AG20443 (cell line): Measurements from ENCODE around the gene NUDT22.

Experiments
- DNase-seq: peaks from one replicate; pipeline ENCODE4 v3.0.0; 2012; ENCODE audit warnings: low spot score, mixed read lengths

Gene NUDT22

DNA sequence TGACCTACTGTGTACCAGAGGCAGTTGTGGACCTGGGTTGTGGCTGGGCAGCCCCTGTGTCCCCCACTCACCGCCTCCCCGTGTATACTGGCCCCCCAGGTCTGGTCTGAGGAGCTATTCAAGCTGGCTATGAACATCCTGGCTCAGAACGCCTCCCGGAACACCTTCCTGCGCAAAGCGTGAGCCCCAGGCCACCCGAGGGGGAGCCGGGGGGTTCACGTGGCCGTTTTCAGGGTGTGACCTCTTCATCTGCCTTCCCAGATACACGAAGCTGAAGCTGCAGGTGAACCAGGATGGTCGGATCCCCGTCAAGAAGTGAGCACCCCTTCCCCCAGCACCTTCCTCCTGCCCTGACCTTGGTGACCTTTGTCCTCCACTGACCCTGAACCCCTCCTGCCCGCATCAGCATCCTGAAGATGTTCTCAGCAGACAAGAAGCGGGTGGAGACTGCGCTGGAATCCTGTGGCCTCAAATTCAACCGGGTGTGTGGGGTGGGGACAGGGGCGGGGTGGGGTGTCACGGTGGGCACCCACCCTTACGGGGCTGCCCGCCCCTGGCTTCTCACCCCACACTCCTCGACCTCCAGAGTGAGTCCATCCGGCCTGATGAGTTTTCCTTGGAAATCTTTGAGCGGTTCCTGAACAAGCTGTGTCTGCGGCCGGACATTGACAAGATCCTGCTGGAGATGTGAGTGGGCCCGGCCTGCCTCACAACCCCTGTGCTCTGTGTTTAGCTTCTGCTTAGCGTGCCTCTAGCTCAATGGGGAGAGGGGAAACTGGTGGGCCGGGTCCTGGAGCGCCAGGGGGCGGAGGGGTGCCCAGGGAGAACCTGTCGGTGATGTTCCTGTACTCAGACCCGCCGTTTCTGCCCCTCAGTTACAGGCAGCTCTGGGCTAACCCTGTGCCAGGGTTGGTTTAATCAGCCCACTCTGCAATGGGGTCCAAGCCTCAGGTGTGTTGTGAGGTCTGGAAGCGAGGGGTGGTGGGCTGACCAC lies 29.4 kb downstream of the NUDT22 start:
- no peak for DNase-seq

DNA sequence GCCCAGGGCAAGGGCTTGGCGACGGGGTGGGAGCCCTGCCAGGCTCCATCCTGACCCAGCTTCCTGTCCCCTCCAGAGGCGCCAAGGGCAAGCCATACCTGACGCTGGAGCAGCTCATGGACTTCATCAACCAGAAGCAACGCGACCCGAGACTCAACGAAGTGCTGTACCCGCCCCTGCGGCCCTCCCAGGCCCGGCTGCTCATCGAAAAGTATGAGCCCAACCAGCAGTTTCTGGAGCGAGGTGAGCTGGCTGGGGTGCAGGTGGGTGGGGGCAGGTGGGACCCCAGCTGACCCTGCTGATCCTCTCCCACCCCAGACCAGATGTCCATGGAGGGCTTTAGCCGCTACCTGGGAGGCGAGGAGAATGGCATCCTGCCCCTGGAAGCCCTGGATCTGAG lies 30.2 kb downstream of the NUDT22 start:
- no peak for DNase-seq

DNA sequence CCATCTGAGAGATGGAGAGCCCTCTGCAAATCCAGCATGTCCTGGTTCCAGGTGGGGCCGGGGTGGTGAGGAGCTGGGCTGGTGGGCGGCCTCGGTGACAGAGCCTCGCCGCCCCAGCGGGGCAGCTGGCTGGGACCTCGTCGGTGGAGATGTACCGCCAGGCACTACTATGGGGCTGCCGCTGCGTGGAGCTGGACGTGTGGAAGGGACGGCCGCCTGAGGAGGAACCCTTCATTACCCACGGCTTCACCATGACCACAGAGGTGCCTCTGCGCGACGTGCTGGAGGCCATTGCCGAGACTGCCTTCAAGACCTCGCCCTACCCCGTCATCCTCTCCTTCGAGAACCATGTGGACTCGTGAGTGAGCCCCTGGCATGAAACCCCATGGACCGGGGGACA lies 32.3 kb downstream of the NUDT22 start:
- no peak for DNase-seq

DNA sequence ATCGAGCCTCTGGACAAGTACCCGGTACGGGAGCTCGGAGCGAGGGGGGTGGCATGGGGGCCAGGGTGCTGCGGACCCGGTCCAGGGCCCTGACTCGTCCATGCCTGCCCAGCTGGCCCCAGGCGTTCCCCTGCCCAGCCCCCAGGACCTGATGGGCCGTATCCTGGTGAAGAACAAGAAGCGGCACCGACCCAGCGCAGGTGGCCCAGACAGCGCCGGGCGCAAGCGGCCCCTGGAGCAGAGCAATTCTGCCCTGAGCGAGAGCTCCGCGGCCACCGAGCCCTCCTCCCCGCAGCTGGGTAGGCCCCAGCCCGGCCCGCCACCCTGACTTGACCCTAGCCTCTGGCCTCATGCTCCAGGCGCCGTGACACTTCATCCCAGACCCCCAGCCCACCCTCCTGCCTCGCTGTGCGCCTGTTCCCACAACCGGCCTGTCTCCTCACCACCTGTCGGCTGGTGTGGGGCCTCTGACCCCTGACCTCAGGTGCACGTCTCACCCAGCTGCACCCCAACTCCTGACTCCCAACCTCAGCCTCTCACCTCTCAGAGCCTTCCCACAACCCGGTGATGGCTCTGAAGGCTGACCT lies 33.0 kb downstream of the NUDT22 start:
- no peak for DNase-seq

DNA sequence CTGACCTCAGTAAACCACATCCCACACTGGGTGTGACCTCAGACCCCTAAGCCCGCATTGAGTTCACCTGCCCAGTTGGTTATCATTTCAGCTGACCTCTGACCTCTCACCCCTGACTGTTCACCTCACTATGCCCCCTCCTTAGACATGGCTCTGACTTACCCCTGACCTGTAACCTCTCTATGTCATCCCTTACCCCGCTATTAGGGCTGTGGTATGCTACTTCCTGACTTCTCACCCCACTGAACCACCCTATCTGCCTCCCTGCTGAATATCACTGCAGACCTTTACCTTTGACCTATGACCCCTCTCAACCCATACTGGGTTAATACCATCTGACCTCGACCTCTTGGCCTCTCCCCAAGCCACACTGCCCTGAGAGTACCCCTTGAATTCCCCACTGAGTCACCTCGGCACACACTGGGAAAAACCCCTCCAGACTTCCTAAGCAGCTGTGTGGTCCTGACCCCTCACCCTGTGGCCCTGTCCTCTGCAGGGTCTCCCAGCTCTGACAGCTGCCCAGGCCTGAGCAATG lies 33.5 kb downstream of the NUDT22 start:
- DNase-seq: no peak

DNA sequence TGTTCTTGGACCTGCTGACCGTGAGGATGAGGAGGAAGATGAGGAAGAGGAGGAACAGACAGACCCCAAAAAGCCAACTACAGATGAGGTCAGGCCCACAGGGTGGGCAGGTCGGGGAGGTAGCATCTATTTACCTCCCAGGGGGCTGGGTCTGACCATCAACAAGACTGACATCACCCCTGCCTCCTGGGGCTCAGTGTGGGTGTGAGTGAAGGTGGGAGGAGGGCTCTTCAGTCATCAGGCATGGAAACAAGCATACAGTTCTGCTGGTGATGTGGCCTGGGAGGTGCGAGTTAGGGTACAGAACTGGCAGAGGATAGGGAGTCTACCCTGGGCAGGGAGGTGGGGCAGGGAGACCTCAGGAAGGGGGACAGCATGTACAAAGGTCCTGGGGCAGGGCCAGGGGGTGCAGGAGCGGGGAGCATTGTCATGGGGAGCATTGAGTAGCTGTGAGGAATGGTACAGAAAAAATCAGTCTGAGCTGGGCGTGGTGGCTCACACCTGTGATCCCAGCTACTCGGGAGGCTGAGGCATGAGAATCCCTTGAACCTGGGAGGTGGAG lies 34.2 kb downstream of the NUDT22 start:
- DNase-seq: no peak

DNA sequence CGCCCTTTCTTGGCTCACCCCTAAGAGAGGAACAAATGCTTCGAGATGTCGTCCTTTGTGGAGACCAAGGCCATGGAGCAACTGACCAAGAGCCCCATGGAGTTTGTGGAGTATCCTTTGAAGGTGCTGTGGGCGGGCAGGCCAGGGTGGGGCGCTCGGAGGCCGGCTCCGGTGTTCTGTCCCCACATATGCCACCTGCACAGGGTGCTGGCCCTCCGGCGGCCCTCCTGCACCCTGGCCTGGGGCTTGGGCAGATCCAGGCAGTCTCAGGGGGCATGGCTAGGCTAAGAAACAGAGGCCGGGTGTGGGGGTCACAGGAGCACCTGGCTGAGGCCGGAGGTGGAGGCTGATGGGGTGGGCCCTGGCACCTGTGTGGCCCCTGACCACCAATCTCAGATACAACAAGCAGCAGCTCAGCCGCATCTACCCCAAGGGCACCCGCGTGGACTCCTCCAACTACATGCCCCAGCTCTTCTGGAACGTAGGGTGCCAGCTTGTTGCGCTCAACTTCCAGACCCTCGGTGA lies 35.5 kb downstream of the NUDT22 start:
- DNase-seq: no peak

DNA sequence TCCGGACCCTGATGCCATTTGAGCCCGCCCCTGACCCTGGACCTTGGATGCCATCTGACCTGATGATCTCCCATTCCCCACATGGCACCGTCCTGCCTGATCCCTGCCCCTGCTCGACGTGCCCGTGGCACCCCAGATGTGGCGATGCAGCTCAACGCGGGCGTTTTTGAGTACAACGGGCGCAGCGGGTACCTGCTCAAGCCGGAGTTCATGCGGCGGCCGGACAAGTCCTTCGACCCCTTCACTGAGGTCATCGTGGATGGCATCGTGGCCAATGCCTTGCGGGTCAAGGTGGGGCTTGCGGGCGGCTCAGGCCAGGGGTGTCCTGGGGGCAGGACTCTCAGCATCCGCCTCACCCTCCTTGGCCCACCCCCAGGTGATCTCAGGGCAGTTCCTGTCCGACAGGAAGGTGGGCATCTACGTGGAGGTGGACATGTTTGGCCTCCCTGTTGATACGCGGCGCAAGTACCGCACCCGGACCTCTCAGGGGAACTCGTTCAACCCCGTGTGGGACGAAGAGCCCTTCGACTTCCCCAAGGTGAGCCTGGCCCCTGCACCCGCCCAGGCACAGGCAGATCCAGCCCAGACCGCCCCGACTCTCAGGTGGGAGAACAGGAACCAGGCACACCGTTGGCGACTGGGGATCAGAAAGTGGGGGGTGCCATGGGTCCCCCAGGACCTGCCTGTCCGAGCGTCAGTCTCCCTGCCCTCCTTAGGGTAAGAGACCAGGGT lies 36.4 kb downstream of the NUDT22 start:
- DNase-seq: no peak

DNA sequence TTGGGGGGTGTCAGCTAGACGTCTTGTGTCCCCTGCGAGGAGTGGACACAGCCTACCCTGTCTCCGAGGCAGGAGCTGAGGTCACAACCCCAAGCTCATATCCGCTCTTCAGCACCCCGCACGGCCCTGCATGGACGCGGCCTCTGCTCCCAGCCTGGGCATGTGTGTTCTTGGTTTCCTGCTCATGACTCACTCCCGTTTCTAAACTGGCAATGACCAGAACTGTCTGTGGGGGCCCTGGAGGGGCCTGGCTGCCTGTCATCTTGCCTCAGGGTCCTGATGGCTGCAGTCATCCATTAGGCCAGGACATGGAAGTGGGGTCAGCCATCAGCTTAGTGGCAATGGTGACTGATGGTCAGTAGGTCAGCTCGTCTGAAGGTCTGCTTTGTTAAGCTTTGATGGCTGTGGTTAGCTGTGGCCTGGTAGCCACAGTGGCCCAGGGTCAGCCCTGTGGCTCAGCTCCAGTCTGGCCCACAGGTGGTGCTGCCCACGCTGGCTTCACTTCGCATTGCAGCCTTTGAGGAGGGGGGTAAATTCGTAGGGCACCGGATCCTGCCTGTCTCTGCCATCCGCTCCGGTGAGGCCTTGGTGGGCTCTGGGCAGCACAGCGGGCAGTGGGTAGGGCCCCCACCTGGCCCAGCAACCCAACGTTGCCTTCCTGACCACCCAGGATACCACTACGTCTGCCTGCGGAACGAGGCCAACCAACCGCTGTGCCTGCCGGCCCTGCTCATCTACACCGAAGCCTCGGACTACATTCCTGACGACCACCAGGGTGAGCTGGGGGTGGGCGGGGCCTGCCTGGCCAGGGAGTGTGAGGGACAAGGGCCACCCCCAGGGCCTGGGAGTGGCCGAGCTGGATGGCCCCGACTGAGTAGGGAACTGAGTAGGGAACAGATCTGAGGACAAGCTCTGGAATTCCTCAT lies 37.2 kb downstream of the NUDT22 start:
- no peak for DNase-seq

DNA sequence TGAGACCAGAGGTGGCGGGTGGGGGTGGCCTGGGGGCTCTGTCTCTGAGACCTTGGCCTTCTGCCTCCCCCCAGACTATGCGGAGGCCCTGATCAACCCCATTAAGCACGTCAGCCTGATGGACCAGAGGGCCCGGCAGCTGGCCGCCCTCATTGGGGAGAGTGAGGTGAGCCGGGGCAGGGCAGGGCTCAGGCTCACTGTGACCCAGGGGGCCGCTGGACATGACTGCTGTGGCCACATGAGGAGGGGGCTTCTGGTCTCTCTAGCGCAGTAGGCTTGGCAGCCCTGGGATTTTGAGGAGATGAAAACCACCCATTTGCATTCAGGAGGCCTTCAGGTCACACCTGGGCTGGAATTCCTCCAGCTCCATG lies 37.9 kb downstream of the NUDT22 start:
- DNase-seq: no peak

DNA sequence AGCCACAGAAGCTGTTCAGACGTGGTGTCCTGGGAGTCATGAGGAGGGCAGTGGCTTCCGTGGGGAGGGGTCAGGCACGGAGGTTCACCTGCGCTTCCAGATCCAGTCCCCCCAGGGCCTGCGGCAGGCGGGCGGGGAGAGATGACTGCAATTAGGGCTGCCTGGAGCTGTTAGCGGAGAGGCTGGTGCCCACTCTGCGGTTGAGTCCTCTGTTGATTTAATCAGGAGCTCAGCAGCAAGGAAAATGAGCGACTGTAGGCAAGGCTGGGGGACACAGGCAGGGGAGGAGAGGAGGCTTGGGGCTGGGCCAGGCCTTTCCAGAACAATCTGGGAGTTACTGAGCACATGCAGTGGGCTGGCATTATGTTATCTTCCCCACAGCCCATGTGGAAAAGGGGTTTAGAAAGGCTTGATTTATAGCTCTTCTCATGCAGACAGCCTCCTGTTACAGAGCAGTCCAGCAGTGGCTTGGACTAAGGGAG lies 38.3 kb downstream of the NUDT22 start:
- DNase-seq: no peak

DNA sequence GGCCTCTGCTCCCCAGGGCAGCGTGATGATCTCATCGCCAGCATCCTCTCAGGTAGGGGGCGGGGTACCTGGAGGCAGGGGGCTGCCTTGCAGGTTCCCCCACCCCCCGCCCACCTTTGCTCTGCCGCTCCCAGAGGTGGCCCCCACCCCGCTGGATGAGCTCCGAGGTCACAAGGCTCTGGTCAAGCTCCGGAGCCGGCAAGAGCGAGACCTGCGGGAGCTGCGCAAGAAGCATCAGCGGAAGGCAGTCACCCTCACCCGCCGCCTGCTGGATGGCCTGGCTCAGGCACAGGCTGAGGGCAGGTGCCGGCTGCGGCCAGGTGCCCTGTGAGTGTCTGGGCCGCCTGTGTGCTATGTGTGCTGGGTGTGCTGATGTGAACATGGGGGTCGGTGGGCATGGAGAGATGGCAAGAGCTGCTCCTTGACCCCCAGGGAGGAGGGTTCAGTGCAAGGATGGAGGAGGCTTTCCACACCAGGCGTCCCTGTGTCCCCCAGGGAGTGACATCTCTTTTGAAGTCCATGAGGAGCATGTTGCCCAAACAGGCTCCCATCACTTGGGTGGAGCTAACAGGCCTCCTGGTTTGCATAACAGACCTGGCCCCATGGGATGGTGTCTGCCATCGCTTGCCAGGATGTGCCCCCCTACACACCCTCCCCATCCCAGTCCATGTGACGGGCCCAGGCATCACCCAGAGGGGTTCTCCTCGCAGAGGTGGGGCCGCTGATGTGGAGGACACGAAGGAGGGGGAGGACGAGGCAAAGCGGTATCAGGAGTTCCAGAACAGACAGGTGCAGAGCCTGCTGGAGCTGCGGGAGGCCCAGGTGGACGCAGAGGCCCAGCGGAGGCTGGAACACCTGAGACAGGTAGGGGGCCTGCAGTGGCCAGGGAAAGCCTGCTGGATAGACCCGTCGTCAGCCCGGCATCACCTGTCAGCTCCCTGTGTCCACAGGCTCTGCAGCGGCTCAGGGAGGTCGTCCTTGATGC lies 39.4 kb downstream of the NUDT22 start:
- DNase-seq: no peak

DNA sequence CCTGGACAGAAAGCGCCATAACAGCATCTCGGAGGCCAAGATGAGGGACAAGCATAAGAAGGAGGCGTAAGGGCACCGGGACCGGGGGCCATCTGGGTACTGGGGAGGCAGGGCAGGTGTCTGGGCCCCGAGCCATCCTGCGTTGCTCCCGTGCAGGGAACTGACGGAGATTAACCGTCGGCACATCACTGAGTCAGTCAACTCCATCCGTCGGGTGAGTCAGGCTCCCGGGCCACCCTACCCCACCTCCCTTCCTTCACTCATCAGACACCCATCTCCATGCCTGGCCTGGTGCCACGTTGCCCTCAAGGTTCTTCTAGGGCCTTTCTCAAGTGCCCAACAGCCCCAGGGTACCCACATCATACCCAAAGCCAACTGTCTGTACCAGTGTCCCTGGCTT lies 40.3 kb downstream of the NUDT22 start:
- DNase-seq: no peak

DNA sequence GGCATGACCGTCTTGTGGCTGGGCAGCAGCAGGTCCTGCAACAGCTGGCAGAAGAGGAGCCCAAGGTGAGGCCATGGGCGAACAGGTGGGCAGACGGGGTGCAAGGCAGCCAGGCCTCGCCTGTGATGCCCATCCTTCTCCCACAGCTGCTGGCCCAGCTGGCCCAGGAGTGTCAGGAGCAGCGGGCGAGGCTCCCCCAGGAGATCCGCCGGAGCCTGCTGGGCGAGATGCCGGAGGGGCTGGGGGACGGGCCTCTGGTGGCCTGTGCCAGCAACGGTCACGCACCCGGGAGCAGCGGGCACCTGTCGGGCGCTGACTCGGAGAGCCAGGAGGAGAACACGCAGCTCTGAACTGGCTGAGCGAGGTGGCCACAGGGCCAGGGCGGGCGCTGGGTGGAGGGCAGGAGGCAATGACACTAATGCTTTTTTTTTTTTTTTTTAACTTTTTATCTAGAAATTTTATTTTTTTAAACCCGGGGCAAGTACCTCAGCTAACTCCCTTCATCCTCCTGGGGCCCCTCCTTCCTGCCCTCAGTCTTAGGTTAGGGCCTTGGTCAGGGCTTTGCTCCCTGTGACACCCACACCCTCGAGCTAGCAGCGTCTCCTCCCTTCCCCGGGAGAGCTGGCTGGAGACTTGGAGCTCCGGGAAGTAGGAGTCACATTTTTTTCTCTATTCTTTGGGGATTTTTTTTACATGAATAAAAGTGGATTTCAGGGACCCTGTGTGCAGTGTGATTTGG lies 41.3 kb downstream of the NUDT22 start:
- DNase-seq: no peak

DNA sequence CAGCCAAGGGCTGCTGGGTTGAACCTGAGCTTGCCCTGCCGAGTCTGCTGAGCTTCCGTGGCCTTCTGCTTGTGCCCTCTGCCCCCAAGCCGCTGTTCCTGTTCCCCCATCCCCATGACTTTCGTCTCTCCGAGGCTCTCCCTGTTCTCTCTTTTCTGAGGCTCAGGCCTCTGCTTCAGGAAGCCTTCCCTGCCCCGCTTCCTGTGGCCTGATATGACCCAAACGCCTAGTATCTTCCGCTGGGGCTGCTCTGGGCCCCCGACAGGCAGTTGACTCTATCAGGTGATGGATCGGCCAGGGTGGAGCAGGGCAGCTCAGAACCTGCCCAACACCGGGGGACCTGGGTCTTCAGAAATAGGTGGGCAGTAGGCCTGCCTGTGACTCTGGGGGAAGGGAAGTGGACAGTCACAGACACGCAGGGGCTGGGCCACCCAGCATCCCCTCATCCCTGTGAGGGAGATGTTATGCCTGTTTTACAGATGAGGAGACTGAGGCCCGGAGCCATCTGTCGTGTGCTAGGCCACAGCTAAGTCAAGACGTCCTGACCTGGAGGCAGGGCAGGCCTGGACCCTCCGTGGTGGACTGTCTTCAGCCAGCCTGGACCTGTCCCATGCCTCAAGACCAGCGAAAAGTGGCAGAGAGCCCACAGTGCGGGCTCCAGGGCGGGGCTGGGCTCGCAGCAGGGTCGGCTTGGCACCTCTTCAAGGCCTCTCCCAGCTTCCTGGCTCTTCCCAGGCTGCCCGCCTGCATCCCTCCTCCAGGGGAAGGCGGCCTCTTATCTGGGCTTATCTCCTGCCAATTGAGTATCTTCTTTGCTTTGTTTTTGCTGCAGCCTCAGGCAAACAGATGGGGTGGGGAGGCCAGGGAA lies 42.2 kb downstream of the NUDT22 start:
- peak; percentile 29 for DNase-seq

DNA sequence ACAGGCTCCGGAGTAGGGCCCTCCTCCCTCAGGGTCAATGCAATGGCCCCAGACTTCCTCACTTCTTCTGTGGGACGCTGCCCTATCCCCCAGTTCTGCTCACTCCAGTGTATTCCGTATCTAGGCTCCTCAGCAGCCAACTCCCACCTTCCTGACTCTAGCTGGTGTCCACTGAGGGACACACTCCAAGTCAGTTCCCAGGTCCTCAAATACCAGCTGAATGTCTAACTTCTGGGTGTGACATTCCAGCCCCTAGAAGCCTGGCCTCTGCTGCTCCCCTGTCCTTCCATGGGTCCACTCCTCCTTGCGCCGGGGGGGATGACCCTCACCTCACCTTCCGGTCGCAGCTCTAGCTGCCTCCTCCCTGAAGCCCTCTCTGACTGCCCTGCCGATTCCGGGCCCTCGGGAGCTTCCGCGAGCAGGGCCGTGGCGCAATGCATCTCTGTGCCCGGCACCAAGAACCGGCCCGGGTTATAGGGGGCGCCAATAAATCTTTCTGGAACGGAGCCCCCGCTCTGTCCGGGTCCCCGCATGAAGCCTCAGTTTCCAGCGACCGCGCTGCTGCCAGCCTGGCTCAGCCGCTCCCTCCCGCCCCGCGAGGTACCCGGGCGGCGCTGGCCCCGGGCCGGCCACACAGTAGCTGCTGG lies 42.9 kb downstream of the NUDT22 start:
- peak; percentile 28 for DNase-seq

DNA sequence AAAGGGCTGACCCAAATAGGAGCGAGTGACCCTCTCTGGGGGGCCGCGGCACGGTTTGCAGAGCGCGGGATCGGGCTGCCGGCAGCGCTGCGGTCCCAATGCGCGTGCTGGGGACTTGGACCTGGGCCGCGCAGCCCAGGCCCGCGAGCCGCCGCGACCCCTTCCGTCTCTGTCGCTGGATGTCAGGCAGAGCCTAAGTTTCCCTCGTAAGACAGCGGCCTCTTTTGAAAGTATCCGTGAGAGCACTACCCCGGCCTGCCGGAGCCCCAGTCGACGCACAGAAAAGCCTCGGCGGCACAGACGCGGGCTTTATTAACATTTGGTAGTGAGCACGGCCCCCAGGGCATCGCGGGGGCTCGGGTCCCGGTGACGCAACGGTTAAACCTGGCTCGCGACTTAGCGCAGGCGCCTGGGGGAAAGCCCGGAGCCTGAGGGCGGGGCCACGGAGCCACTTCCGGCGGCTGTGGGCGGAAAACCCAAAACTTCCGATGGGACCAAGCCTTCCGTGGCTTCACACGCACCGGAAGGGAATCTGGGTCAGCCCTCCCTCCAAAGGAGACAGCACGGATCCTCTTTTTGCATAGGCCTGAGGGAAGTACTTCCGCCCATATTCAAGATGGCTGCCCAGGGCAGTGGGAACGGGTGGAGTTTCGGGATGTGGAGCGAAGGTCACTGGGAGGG lies 43.6 kb downstream of the NUDT22 start:
- peak; percentile 92 for DNase-seq
